HepG2 (cell line): ENCODE measurements around the gene HHATL. TPM values are rescaled to one million over a fixed set of nuclear protein-coding genes. Genes with fewer than 3 reads are reported as not detected.

Source experiments
- ATAC-seq: fragments of 200-7000 bp; cut with Tn5 transposase; 3 replicates; pipeline ENCODE4 v1.9.1; 2020; ENCODE audit warnings: mild to moderate bottlenecking, moderate library complexity
- BruUV-seq: library from RNA; stranded (reverse); fragments of 400-500 nt; replicated peaks from 2 replicates; lab custom pipeline; 2021; lab: Mats Ljungman, UMichigan
- CTCF ChIA-PET: fragments of 300-600 bp; formaldehyde crosslinking; extraction: SDS; loops from one replicate; lab custom pipeline; 2021; ENCODE audit warnings: low total read pairs, inconsistent platforms, low intra/inter-chr PET ratio; lab: Yijun Ruan, JAX
- POLR2A ChIA-PET: fragments of 350-600 bp; sonication (Branson Sonifier 250); formaldehyde crosslinking; loops from one replicate; lab custom pipeline; 2020; ENCODE audit warnings: antibody characterized with exemption, inconsistent platforms; lab: Yijun Ruan, JAX
- DNase-seq: peaks from one replicate; pipeline ENCODE4 v3.0.0-alpha.2; 2015; ENCODE audit warnings: low spot score
- FAIRE-seq: peaks from 3 replicates; lab custom pipeline; 2011; peaks lifted over from hg19 to GRCh38; lab: Jason Lieb, UNC
- H2AFZ ChIP-seq: one replicate; pipeline ENCODE4 v1.6.1; 2011; ENCODE audit warnings: low read length, inconsistent platforms
- H3K27ac ChIP-seq: fragments of 300-600 bp; 3 replicates; pipeline ENCODE4 v1.8.0; 2011; ENCODE audit warnings: mixed run types, mild to moderate bottlenecking, mixed read lengths, low read length, inconsistent platforms; ENCODE audit not compliant: insufficient read depth; ENCODE audit errors: extremely low read length
- H3K27me3 ChIP-seq, 2 experiments: fragments of 200-600 bp in 1 of 2; 2 replicates in 1 of 2; 3 replicates in 1 of 2; pipeline versions ENCODE4 v1.6.0 to v1.8.0; 2011; ENCODE audit warnings: low read length in 2 of 2, mild to moderate bottlenecking in 2 of 2, moderate library complexity in 2 of 2, inconsistent platforms in 1 of 2; ENCODE audit not compliant: insufficient read depth in 2 of 2, control insufficient read depth in 1 of 2
- H3K36me3 ChIP-seq, 2 experiments: fragments of 200-600 bp in 1 of 2; replicated peaks in 1 of 2; 2 replicates in 1 of 2; 3 replicates in 1 of 2; pipeline versions ENCODE4 v1.5.1 to v1.8.0; 2011; ENCODE audit warnings: low read length in 2 of 2, inconsistent platforms in 1 of 2; ENCODE audit not compliant: insufficient read depth in 2 of 2, control insufficient read depth in 1 of 2
- H3K4me1 ChIP-seq: 2 replicates; pipeline ENCODE4 v1.5.1; 2012; ENCODE audit warnings: low read length, inconsistent platforms; ENCODE audit not compliant: insufficient read depth
- H3K4me2 ChIP-seq: 2 replicates; pipeline ENCODE4 v1.6.0; 2011; ENCODE audit warnings: low read depth, low read length, inconsistent platforms
- H3K4me3 ChIP-seq, 3 experiments: fragments of 200-600 bp in 1 of 3; sonication (generic), shearing (Covaris generic) in 1 of 3; replicated peaks in 1 of 3; 2 replicates each; pipeline ENCODE4 v1.5.1; 2011 to 2016; ENCODE audit warnings: low read length in 3 of 3, inconsistent platforms in 2 of 3, low read depth in 2 of 3, mild to moderate bottlenecking in 2 of 3, control low read depth in 1 of 3, mixed read lengths in 1 of 3; ENCODE audit not compliant: insufficient read depth in 1 of 3
- H3K79me2 ChIP-seq: one replicate; pipeline ENCODE4 v1.6.1; 2011; ENCODE audit warnings: low read length, inconsistent platforms; ENCODE audit not compliant: insufficient read depth
- H3K9ac ChIP-seq: 2 replicates; pipeline ENCODE4 v1.6.0; 2011; ENCODE audit warnings: mild to moderate bottlenecking, low read depth, low read length, inconsistent platforms; ENCODE audit not compliant: insufficient read depth
- H3K9me3 ChIP-seq: 2 replicates; pipeline ENCODE4 v1.5.1; 2012; ENCODE audit warnings: mild to moderate bottlenecking, low read length
- H4K20me1 ChIP-seq: 2 replicates; pipeline ENCODE4 v1.6.0; 2011; ENCODE audit warnings: inconsistent platforms, mild to moderate bottlenecking, low read length, moderate library complexity; ENCODE audit not compliant: insufficient read depth
- AHR ChIP-seq: IDR thresholded peaks from 2 replicates; pipeline ENCODE4 v1.6.1; 2018; ENCODE audit warnings: missing genetic modification reagents, missing compliant biosample characterization
- FOSL1 ChIP-seq: sonication (generic); formaldehyde crosslinking; IDR thresholded peaks from 2 replicates; pipeline ENCODE4 v1.9.0; 2021; ENCODE audit warnings: missing genetic modification reagents, borderline replicate concordance
- MAFK ChIP-seq, 2 experiments: IDR thresholded peaks in 1 of 2; conservative IDR thresholded peaks in 1 of 2; 2 replicates each; pipeline ENCODE4 v1.6.1; 2011; ENCODE audit warnings: improper control_type of control experiment in 2 of 2, low read length in 2 of 2
- MED13 ChIP-seq: sonication (generic); formaldehyde crosslinking; IDR thresholded peaks from 2 replicates; pipeline ENCODE4 v1.5.0; 2020; ENCODE audit warnings: missing genetic modification reagents
- MXI1 ChIP-seq: IDR thresholded peaks from 3 replicates; pipeline ENCODE4 v1.6.1; 2012; ENCODE audit warnings: low read depth, low read length, inconsistent platforms, borderline replicate concordance
- POLR2AphosphoS2 ChIP-seq: IDR thresholded peaks from 2 replicates; pipeline ENCODE4 v1.6.1; 2011; ENCODE audit warnings: low read depth, low read length, improper control_type of control experiment
- WGBS: methylation state at CpG from one replicate; pipeline ENCODE4 v1.1.6; 2017; ENCODE audit warnings: low lambda C conversion rate; 5-methylcytosine and 5-hydroxymethylcytosine counted together
- in situ Hi-C: cut with HindIII; loops from 2 replicates; pipeline ENCODE4 v1.10.0; 2017; ENCODE audit warnings: low pct_unique_long_range_greater_than_20kb; ENCODE audit not compliant: extremely low pct_ligation_motif_present
- intact Hi-C: fragments of 100-400 bp; cut with micrococcal nuclease; formaldehyde crosslinking; loops from one replicate; pipeline ENCODE4 v1.10.0; 2022; ENCODE audit not compliant: unreplicated experiment
- polyA plus RNA-seq, 8 experiments: library from polyadenylated mRNA; depleted of rRNA in 3 of 8; stranded (reverse) in 7 of 8; unstranded in 1 of 8; fragments of >200 nt; fragmentation: Illumina TruSeq in 4 of 8; extraction: Trizol in 4 of 8; gene quantifications; 2 replicates each; pipeline versions ENCODE4 v1.2.1 to v1.2.3, GENCODE V29; 2011 to 2016; ENCODE audit warnings: low read depth in 4 of 8, missing spikeins in 1 of 8, mixed read lengths in 1 of 8; ENCODE audit not compliant: insufficient read depth in 1 of 8
- total RNA-seq, 5 experiments: library from RNA; depleted of rRNA; stranded (reverse); fragments of >200 nt; fragmentation: Illumina TruSeq; extraction: Trizol; gene quantifications; 2 replicates each; pipeline ENCODE4 v1.2.3, GENCODE V29; 2016; ENCODE audit warnings: low read depth in 1 of 5

HHATL gene
- total and polyA plus RNA-seq, 2 of the 13 experiments (the other 11 are each of a cell fraction or from before 2014, with no cell fraction given): 0.26 TPM; not detected in 1

DNA sequence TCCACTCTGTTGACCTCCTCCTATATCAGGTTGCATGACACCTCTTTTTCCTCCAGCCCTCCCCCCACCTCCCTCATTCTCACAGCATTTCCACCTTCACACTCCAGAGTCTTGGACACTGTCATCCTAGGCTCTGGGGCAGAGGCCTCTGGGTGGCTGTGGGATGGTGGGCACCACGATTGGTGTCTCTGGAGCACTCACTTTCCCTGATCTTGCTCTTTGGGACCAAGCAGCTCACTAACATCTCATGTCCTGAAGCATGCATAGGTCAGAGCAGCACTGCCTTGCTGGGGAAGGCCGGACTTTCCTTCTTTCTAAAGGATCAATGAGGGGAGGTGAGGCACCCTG is 34.2 kb downstream of the HHATL start:
- Histone ChIP-seq H3K4me1 (peaks cover 12% of the 10 kb centered on the region), H3K9me3 (no peaks in the 10 kb centered on the region), H3K79me2 (no peaks in the 10 kb centered on the region), H3K27me3 (no peaks in the 10 kb centered on the region), H3K9ac (no peak overlapping the region), H3K36me3 (no peaks in the 10 kb centered on the region), H3K27ac (no peak overlapping the region), H3K4me2 (no peak overlapping the region), H4K20me1 (no peaks in the 10 kb centered on the region), H2AFZ (no peak overlapping the region), H3K4me3 (no peak overlapping the region)
- FAIRE-seq (no peak), DNase-seq (no peak), ATAC-seq (no peak)
- TF ChIP-seq MXI1: no peak
- no peak for TF ChIP-seq AHR (CRISPR knock-in tag)
- BruUV-seq: no TSS peak
- CTCF ChIA-PET: no interaction called here
- intact Hi-C loops: no loop called here
- POLR2A ChIA-PET: no interaction called here
- in situ Hi-C loops: no loop called here
- 38% methylated on average over 2 of the region's 2 CpGs for WGBS

DNA sequence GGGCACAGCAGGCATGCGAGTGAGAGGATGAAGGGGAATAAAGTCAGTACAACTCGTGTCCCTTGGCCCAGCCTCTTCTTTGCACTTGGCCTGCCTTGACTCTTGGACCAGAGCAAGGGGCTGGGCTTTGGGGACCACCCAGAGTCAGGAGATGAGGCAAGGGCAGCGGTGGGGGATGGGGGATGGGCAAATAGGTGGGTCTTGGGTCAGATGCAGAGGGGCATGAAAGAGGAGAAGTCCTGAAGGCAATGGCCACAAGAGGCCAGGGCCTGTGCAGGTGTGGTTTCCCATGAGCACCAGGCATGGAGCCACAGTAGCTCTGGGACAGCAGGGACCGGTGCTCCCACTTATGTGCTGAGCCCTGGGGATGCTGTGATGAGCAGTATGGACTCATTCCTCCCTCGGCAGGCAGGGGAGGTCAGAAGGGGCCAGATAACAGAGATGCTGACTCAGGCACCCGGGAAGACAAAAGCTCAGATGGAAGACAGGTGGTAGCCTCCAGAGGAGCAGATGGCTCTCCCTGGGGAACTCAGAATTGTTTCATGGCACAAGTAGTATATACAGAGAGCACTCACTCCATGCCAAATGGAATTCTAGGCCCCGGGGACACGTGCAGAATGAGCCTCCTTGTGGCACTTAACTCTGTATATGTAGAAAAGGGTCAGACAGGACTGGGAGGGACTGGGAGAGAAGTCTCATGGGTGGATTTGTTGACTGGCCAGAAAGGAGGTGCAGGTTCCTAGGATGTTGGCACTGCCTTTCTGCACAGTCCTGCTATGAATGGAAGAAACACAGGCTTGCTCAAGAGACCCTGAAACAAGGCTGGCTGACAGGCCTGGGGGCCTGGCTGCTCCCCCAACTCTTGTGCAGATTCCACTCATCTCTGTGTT is 34.8 kb downstream of the HHATL start:
- DNase-seq (no peak), FAIRE-seq (no peak), ATAC-seq (no peak)
- Histone ChIP-seq H2AFZ (no peak overlapping the region), H3K9ac (no peak overlapping the region), H3K9me3 (no peaks in the 10 kb centered on the region), H3K79me2 (no peaks in the 10 kb centered on the region), H3K4me3 (no peak overlapping the region), H4K20me1 (no peaks in the 10 kb centered on the region), H3K4me1 (peaks cover 12% of the 10 kb centered on the region), H3K4me2 (no peak overlapping the region), H3K27ac (no peak overlapping the region), H3K27me3 (no peaks in the 10 kb centered on the region), H3K36me3 (no peaks in the 10 kb centered on the region)
- ChIA-PET POLR2A (no interaction called here), CTCF (no interaction called here)
- intact Hi-C loops (no loop called here), in situ Hi-C loops (no loop called here)
- WGBS: 28% methylated on average over 6 of the region's 8 CpGs
- BruUV-seq: no TSS peak
- TF ChIP-seq MAFK (conservative IDR thresholded peaks at IDR 0.05 in 1 of 2, IDR thresholded peaks at IDR 0.05 in 1 of 2; ENCODE audit: low read length in 2 of 2) (0 out of 4 replicates have a peak, but pooled peaks of 1 of the 2 experiments have one; percentile 19), MED13 (CRISPR knock-in tag) (no peak), POLR2AphosphoS2 (0 out of 2 replicates have a peak, but pooled peaks have one; percentile 6), FOSL1 (CRISPR knock-in tag) (no peak)
